Measurements from ENCODE around the gene MN1.

The MN1 gene

DNA sequence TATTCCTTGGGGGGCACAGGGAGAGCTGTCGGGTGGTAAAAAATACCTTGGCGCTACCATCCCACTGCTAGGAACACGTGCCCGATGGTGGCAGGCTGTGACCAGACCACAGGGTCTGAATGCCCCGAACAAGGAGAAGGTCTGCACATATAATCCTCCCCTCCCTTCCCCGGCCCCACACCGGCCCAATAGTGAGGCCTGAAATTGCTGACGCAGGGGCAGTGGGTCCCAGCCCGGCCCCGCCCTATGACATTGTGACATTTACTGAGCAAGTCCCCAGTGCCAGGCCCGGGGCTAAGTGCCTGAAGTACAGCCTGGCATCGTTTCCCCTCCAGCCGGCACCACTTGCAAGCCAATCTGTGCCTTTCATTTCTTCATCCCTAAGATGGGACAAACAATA, 19.5 kb downstream of the MN1 start:
- no peak for DNase-seq (ENCODE audit: low read depth)

- DNase-seq (ENCODE audit: low read depth), result no peak
Measured at GRCh38 chr22:27780161-27780575, 21.4 kb downstream of the MN1 start.

- no peak for DNase-seq (ENCODE audit: low read depth)
Measured at GRCh38 chr22:27779643-27780042, 21.9 kb downstream of the MN1 start.

DNA sequence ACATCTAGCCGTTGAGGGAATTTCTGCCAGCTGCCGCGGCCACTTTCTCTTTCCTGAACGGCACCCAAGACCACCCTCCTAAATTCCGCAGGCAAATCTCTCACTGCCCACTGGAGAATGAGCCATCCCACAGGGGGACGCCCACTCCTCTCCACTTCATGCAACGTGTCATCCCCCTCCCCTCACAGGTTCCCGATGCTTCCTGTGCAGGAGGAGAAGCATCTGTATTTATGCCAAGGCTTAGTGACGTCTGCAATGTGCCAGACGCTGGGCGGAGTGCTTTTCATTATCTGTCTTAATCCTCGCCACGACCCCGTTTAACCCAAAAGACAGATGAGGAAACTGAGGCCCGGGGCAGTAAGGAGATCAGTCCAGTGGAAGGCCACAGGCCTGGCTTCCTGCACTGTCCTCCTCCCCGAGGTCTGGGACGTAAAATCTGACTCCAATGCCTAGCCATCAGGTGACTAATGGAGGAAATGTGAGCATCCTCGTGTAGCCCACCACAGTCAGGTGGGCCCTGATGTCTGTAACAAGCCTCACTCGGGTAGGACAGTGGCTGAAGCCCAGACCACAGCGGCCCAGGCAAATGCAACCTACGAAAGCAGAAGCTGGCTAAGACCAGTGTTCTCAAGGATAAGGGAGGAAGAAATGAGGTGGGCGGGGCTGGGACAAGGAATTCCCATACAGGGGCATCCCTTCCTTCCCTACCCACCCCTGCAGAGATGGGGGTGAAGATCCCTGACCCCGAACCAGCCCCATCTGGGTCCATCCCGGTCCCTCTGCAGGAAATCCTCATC, 23.1 kb downstream of the MN1 start:
- DNase-seq (ENCODE audit: low read depth), result no peak

DNA sequence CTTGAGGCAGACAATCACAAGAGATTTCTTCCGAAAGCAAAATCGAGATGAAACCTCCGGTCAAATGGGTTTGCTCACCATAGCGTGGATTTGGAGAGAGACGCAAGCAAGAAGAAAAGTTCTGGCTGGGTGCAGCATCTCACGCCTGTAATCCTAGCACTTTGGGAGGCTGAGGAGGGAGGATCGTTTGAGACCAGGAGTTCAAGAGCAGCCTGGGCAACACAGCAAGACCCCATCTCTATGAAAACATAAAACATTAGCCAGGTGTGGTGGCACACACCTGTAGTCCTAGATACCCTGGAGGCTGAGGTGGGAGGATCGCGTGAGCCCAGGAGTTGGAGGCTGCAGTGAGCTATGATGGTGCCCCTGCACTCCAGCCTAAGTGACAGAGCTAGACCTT, 24.4 kb downstream of the MN1 start:
- no peak for DNase-seq (ENCODE audit: low read depth)

DNA sequence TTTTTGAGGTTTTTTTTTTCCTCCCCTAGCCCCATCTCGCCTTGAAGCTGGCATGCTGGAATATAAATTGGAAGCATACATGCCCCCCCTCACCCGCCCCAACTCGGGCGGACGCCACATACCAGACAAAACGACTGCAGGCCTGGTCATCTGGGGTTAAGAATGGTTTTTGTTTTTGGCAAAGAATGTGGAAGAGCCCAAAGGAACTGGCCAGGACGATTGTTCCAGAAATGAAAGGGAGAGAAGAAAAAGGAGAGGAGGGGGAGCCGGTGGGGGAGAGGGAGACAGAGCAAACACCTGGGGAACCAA, 25.0 kb downstream of the MN1 start:
- DNase-seq (ENCODE audit: low read depth), result no peak

- no peak for DNase-seq (ENCODE audit: low read depth)
Measured at GRCh38 chr22:27775758-27776649, 25.6 kb downstream of the MN1 start.

- no peak for DNase-seq (ENCODE audit: low read depth)
Measured at GRCh38 chr22:27775087-27775698, 26.4 kb downstream of the MN1 start.

- no peak for DNase-seq (ENCODE audit: low read depth)
Measured at GRCh38 chr22:27774200-27774599, 27.4 kb downstream of the MN1 start.

DNA sequence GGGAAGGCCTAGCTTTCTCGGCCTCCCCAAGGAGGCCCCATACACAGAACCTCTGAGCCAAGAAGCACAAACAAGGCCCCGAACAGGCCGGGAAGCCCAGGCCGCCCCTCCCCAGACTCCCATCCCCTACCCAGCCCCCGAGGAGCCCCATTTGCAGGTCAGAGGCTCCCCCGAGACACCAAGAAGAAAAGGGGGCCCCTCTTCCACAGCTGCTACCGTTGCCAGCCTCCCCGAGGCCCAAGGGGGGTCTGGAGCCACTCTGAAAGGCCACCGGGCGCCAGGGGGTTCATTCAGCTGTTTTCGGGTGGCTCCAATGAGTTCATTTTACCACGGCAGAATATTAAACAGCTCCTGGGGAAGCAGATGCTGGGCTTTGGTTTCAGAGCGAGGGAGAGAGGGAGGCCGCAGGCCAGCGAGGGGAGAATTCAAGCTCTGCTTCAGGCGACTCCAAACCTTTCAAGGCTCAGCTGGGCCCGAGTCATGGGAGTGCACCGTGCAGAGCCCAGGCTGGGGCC, 28.5 kb downstream of the MN1 start:
- DNase-seq (ENCODE audit: low read depth), result no peak

GRCh38 chr22:27772081-27772983, 29.2 kb downstream of the MN1 start:
- no peak for DNase-seq (ENCODE audit: low read depth)

- no peak for DNase-seq (ENCODE audit: low read depth)
Measured at GRCh38 chr22:27771637-27772036, 29.9 kb downstream of the MN1 start.

DNA sequence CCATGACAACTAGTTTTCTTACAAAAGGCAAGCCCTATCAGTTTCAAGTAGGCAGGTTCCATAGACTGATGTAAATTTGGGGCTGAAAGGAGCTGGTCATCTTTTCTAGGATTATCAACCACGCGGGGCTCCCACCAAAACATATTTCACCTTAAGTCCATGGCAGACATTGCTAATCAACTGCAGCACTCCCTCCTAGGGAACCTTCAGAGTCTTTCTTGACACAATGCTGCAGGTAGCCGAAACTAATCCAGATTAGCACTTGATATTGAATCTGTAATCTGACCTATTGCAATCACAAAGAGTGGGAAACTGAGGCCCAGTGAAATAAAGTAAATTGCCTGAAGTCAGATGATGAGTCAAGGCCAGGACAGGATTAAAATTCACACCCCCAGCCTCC, 32.5 kb downstream of the MN1 start:
- no peak for DNase-seq (ENCODE audit: low read depth)

DNA sequence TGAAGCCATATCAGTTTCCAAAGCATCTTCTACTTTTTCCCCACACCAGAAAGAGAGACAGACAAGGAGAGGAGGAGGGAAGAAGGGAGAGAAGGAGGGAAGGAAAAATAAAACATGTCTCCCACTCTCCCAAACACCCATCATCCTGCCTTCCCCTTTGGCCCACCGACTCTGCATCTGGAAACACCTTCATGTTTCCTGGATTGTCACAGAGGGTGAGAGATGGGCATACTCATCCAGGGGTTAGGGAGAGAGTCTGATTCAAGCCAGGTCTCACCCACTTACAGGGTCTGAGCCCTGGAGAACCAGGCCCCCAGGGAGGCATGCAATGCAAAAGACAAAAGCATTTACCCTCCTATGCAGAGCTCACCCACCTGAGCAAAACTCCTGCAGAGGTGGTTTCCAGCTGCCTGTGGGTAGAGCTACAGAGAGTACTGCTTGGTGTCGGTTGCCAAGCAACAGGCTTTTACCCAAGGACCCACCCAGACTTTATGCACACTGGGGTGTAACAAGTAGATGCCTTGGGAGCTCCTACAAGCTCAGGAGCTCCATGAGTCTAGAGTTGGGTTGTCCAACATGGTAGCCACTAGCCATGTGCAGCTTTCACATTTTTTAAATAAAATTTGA, 33.4 kb downstream of the MN1 start:
- no peak for DNase-seq (ENCODE audit: low read depth)

DNA sequence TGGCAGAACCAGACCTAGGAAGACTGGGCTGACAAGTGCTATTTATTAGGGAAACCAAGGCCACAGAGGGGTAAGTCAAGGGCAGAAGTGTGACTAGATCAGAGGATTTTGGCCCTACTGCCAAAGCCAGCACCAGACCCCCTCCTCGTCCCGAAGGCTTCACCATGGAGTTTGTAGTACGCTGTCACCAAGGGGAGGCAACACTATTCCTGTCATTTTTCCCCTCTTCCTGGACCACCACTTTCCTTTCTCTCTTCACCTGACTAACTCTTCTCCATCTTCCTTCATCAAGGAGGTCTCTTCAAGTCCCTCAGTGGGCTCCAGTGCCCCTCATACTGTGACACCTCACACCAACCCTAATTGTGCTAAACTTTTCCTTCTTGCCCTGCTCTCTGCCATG, 34.9 kb downstream of the MN1 start:
- DNase-seq (ENCODE audit: low read depth), result no peak

- DNase-seq (ENCODE audit: low read depth), result no peak
Measured at GRCh38 chr22:27765706-27766291, 35.8 kb downstream of the MN1 start.

DNA sequence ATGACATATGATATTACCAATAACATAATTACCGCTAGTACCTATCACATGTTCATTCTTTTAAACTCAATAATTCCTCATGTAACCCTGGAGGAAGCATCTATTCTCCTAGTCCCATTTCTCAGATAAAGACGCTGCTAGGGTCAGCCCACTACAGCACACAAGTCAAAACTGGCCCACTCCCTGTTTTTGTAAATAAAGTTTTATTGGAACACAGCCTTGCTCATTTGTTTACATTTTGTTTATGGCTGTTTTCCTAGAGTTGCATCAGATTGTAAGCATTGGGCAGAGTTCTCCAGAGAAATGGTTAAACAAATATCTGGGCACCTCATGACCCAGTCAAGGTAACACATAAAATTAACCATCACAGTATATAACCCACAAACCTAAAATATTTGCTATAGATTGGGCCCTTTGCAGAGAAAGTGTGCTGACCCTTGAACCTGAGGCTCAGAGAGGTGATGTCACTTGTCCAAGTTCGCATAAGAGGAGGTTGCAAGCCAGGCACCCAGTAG, 36.8 kb downstream of the MN1 start:
- no peak for DNase-seq (ENCODE audit: low read depth)

GRCh38 chr22:27761665-27762064, 39.9 kb downstream of the MN1 start:
- no peak for DNase-seq (ENCODE audit: low read depth)

DNA sequence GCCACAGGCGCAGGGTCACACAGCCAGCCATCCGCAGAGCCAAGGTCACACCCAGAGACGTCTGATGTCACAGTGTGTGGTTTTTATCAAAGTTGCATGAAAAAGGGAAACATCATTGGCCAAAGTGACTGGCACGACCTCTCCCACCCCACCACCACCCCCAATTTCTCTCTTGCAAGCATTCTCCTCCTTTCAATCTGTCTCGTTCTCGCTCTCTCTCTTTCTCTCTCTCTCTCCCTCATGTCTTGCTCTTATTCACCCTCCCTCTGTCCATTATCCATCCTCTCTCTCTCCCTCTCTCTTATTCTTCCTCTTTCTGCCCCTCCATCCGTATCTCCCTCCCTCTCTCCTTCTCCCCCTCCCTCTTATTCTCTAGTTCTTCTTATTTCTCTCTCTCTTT, 40.6 kb downstream of the MN1 start:
- no peak for DNase-seq (ENCODE audit: low read depth)

DNA sequence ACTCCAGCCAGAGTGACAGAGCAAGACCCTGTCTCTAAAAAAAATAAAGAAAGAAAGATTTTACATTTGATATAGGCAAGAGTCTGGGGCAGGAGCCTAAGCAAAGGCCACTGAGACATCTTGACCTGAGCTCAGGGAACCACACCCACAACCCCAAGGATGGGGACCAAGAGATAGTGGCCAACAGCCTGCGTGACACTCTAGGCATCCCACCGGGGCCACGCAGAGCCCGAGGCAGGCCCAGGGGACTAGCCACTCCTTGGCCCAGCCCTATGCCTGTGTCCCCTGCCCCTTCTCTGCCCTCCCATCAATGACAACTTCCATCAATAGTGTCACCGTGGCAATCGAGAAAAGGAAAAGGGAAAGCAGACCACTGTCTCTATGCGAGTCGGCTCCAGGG, 41.1 kb downstream of the MN1 start:
- no peak for DNase-seq (ENCODE audit: low read depth)

Data from stromal cell of bone marrow (primary cell).